GM19328 (cell line): ENCODE data around the gene RBP2.
"Not testable (repeated sequence)": the region's sequence is repeated elsewhere in the genome, so short reads cannot be mapped to it uniquely, and the experiment has no call there.

Experiments used
- ATAC-seq: cut with Tn5 transposase; IDR thresholded peaks from one replicate; pipeline ENCODE4 v1.9.1; 2021; ENCODE audit warnings: mild to moderate bottlenecking, moderate library complexity; ENCODE audit not compliant: unreplicated experiment

RBP2 gene

GRCh38 chr3:139447486-139447885, 28.8 kb downstream of the RBP2 start:
- no peak for ATAC-seq

- no peak for ATAC-seq
Observed at GRCh38 chr3:139444446-139444845, 31.9 kb downstream of the RBP2 start.

- no peak for ATAC-seq
Observed at GRCh38 chr3:139443186-139443585, 33.1 kb downstream of the RBP2 start.

- ATAC-seq: no peak
Observed at GRCh38 chr3:139441656-139442055, 34.7 kb downstream of the RBP2 start.

- no peak for ATAC-seq
Observed at GRCh38 chr3:139440639-139441556, 35.4 kb downstream of the RBP2 start.

GRCh38 chr3:139439278-139439677, 37.0 kb downstream of the RBP2 start:
- no peak for ATAC-seq

GRCh38 chr3:139434764-139435307, 41.5 kb downstream of the RBP2 start:
- no peak for ATAC-seq

- no peak for ATAC-seq
Observed at GRCh38 chr3:139434228-139434627, 42.1 kb downstream of the RBP2 start.

- ATAC-seq: no peak
Observed at GRCh38 chr3:139433089-139433488, 43.2 kb downstream of the RBP2 start.

GRCh38 chr3:139430493-139430892, 45.8 kb downstream of the RBP2 start:
- ATAC-seq: no peak

GRCh38 chr3:139427283-139428060, 48.8 kb downstream of the RBP2 start:
- peak; percentile 78 for ATAC-seq

GRCh38 chr3:139425745-139426400, 50.4 kb downstream of the RBP2 start:
- no peak for ATAC-seq

GRCh38 chr3:139423232-139423631, 53.1 kb downstream of the RBP2 start:
- ATAC-seq: no peak

GRCh38 chr3:139421460-139421859, 54.9 kb downstream of the RBP2 start:
- no peak for ATAC-seq

- ATAC-seq: no peak
Observed at GRCh38 chr3:139421040-139421439, 55.3 kb downstream of the RBP2 start.

GRCh38 chr3:139418144-139418543, 58.2 kb downstream of the RBP2 start:
- ATAC-seq: no peak

- ATAC-seq: no peak
Observed at GRCh38 chr3:139416275-139416674, 60.0 kb downstream of the RBP2 start.

GRCh38 chr3:139414608-139415224, 61.6 kb downstream of the RBP2 start:
- no peak for ATAC-seq

GRCh38 chr3:139412891-139413290, 63.4 kb downstream of the RBP2 start:
- ATAC-seq: not testable (repeated sequence)
